HG03280 (cell line): ENCODE data around the gene PICK1.

Experiments used
- ATAC-seq: cut with Tn5 transposase; IDR thresholded peaks from one replicate; pipeline ENCODE4 v1.9.1; 2021; ENCODE audit warnings: mild to moderate bottlenecking, moderate library complexity; ENCODE audit not compliant: unreplicated experiment

Gene PICK1

GRCh38 chr22:38046070-38046748 lies 11.0 kb upstream of the PICK1 start:
- ATAC-seq: no peak

DNA sequence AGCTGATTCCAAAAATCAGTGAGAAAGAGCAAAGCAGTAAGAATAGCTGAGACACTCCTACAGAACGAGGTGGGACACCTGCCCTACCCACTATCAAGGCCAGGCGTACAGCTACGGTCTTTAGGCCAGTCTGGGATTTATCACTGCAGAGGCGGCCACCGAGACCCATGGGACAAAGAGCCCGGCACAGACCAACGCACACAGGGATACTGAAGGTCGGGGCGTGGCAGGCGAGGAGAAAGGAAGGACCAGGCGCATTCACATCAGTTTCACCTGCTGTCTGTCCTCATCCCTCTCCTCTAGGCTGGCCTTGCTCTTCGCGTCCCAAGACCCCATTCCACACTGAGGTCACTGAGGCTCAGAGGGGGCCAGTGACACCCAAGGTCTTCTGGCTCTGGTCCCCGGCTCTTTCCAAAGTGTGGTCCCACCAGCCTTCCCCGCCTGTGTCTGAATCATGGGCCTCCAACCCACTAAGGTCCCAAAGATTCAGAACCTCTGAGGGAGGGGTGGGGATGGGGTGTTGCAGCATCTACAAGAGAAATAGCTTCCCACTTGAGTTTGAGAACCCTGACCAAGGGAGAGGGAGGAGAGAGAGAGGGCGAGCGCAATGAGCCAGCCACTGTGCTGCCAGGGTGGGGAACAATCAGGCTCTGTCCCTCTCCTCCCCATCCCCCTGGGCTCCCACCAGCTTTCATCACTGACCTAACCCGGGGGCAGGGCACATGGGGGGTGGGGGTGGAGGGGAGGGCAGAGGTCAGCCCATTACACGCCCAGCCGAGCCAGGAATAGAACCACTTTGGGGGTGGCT lies 7.2 kb upstream of the PICK1 start:
- ATAC-seq: no peak

DNA sequence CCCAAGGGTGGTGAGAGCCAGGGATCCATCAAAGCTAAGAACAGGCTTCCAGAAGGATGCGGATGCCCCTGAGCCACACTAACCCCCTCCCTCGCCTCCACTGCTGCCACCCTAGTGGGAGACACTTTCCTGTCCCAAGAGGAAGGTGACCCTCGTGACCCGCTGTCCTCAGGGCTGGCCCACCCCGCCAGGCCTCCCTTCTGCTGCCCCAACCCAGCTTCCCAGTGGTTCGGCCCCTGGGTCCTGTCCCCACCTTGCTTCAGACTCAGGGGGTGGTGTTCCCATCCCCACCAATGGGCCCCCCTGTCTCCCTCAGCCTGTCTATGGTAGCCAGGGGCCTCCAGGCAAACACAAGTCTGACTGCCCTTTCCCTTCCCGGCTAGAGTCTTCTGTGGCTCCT lies 6.5 kb upstream of the PICK1 start:
- ATAC-seq: no peak

GRCh38 chr22:38051261-38051660 lies 5.9 kb upstream of the PICK1 start:
- ATAC-seq: no peak

DNA sequence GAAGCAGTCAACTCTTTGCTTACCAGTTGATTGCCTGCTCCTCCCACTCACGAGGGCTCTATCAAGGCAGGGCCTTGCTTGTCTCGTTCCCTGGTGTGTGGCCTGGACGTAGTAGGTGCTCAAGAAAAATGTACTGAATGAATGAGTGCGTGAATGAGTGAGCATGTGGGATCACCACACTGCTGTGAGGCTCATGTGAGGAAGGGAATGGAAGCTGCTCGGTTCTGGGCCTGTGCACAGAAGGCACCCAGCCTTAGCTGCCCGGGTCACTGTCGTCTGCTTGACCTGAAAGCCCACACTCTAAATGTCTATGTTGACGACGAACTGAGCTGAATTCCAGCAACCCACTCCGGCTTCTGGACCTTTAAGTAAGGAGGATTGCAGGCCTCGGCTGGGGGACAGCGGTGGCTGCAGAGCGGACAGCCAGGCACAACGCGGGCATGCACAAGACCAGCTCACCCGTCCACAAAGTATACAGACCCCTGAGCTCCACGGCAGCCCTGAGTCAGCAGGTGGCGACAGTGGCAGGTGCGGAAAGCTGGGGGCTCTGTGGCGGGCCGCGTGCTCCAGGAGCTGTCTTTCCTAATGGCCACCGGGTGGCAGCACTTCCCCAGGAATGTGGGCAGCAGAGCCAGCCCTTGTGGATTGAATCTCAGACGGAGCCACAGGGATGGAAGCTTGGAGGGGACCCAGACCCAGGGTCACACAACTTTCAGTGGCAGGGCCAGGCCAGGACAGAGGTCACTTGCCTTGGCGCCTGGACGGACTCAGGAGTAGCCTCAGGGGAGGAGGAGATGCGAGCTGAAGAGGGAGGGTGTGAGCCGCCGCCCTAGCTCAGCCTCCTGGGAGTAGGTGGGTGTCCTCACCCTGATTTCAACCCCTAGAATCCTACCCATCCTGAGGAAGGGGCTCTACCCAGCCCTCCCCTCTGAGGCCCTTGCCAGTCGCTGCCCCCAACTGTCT lies 5.0 kb upstream of the PICK1 start:
- ATAC-seq: no peak

GRCh38 chr22:38062791-38063190 lies 5.6 kb downstream of the PICK1 start:
- ATAC-seq: no peak

- no peak for ATAC-seq
These were observed 8.3 kb downstream of the PICK1 start for GRCh38 chr22:38065539-38065938.

- no peak for ATAC-seq
These were observed 9.3 kb downstream of the PICK1 start for GRCh38 chr22:38066381-38067027.

- no peak for ATAC-seq
These were observed 9.8 kb downstream of the PICK1 start for GRCh38 chr22:38067028-38067415.

DNA sequence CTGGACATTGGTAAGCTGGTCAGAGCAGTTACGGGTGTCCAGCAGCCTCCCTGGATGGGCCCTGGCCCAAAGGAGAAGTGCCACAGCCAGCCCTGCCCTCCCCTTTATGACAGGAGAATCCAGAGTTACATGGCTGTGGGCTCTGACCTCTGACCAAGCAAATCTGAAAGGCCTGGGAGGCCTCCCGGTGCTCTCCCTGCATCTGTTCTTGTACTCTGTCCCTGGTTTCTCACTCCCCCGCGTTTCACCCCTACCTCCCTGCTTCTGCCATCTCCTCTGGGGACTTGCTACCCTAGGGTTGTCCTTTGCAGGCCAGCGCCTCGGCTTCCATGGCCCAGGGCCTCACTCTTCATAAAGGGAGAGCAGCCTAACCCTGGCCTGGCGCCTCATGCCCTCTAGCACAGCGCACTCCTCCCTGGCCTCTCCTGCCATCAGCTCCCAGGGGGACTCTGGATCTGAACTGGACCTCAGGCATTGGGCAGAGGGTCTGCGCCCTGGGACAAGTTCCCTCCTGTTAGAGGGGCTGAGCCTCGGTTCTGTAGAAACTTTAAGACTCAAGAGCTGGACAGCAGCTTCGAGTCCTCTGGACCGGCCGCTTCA lies 10.7 kb downstream of the PICK1 start:
- ATAC-seq: no peak

DNA sequence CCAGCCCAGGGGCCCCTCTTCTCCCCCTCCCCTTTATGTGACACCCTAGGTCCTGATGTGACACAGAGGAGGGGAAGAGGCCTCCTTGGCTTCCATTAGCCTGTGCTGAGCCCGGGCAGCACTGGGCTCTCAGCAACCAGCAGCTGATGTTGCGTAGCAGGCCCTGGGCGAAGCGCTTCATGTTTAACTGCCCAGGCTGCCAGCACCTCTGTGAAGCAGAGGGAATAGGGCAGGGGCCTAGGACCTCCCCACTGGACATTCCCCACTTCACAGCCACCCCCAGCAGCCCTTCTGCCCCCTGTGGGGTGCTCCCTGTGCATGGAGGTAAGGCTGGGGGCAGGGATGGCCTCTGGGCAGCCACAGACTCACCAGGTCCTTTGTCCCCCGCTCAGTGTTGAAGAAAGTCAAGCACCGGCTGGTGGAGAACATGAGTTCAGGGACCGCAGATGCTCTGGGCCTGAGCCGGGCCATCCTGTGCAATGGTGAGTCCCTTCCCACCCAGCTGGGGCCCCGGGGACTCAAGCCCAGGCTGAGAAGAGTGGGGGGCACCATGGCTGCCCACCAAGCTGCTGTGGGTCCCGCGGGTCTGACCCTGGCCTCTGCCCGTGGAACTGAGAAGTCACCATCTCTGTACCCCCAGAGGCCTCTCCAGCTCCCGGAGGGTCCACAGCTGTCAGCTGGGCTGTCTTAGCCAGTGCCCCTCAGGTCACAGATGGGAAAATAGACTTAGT lies 11.6 kb downstream of the PICK1 start:
- ATAC-seq: no peak

GRCh38 chr22:38069372-38070249 lies 12.4 kb downstream of the PICK1 start:
- ATAC-seq: no peak

DNA sequence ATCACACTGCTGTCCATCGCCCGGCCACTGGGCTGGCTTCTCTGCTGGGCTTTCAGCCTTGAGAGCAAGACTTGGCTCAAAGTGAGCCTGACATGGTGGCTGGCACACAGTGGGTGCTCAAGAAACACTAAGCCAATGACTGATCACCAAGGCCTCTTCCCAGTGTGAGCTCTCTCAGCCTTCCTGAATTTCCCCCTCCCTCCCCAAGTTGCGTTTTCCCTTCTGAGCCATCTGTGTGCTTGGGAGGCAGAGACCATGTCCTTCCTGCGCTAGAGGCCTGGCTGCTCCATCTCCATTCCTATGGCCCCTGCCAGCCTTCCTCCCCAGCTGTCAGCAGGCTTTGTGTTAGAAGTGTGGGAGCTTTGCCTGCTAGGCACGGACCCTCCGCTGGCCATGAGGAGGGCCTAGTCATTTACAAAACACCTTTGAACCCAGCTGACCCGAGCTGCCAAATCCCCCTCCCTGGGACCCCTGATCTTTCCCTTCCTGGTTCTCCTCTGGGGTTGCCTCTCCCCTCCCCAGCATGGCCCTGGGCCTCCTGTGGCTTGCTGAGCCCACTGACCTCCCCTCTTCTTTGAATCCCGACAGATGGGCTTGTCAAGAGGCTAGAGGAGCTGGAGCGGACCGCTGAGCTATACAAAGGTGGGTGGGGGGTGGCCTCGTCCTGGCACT lies 13.2 kb downstream of the PICK1 start:
- ATAC-seq: no peak

DNA sequence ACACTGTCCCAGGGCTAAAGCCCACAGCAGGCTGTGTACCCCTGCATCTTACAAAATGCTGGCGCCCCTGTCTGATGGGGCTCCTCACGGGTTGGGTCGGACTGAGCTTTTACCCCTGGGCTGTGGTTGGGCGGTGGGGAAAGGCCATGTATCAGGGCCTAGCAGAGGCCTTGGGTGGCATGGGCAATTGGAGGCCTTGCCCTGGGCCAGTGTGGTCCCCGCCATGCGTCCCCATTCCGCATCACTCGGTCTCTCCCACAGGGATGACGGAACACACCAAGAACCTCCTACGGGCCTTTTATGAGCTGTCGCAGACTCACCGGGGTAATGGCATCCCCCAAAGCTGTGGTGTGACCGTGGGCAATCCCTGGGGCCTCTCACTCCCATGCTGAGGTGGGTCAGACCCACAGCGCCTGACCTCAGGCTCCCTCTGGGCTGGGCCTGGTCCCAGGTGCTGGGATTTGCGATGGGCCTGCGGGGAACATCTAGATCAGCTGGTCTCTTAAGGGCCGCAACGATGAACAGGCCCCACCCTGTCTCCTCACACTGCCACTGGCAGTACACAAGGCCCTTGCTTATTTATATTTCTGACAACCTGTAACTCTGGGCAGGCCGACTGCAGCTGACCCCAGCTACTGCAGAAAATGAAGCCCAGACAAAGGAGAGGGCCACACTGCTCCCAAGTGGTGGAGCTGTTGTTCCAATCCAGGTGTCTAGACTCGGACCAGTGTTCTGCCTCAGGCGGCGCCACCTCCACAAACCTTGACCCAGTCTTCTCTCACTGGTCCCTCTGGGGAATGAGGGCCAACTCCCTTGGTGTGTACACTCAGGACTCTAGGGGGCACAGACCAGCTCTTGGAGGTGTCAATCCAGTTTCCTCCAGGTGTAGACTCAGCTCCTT lies 14.5 kb downstream of the PICK1 start:
- no peak for ATAC-seq

GRCh38 chr22:38072322-38073149 lies 15.3 kb downstream of the PICK1 start:
- no peak for ATAC-seq
